Prostate gland (tissue), 2 donors: ENCODE data around the gene BCAS3.

Source experiments
- POLR2A ChIP-seq: fragments of 450-650 bp; IDR thresholded peaks from one replicate; pipeline ENCODE4 v1.6.1; 2016; ENCODE audit warnings: antibody characterized with exemption, mild to moderate bottlenecking
- POLR2AphosphoS5 ChIP-seq: sonication (generic); formaldehyde crosslinking; IDR thresholded peaks from one replicate; pipeline ENCODE4 v1.6.1; 2017; ENCODE audit warnings: antibody characterized with exemption
- TF ChIP-seq, protein P1 (sequence below), 4 experiments: fragments of 200-600 bp in 2 of 4; fragments of 450-650 bp in 2 of 4; sonication (generic) in 2 of 4; IDR thresholded peaks; 1 replicate in 3 of 4; 2 replicates in 1 of 4; pipeline ENCODE4 v1.5.1; 2016 to 2019; ENCODE audit warnings: antibody characterized with exemption in 4 of 4, mild to moderate bottlenecking in 2 of 4, moderate library complexity in 2 of 4

DNA sequence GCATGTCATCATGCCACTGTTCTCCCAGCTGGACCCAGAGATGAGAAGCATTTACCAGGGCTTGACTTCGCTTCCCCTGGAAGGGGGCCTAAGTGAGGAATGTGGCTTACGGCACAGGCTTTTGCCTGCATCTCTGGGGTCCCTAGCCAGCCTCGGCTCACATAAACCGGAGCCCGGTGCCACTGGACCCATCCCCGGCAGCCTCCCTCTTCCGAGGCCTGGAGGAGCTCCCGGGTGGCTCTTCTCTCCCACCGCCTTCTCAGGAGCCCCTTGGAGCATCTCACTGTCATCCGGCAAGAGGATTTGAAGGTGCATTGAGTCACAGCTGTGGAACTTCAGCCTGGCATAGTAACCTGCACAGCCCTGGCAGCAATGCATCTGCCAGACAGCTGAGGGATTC is 692.1 kb downstream of the BCAS3 start:
- TF ChIP-seq POLR2AphosphoS5 = no peak
- TF ChIP-seq, protein P1, sequence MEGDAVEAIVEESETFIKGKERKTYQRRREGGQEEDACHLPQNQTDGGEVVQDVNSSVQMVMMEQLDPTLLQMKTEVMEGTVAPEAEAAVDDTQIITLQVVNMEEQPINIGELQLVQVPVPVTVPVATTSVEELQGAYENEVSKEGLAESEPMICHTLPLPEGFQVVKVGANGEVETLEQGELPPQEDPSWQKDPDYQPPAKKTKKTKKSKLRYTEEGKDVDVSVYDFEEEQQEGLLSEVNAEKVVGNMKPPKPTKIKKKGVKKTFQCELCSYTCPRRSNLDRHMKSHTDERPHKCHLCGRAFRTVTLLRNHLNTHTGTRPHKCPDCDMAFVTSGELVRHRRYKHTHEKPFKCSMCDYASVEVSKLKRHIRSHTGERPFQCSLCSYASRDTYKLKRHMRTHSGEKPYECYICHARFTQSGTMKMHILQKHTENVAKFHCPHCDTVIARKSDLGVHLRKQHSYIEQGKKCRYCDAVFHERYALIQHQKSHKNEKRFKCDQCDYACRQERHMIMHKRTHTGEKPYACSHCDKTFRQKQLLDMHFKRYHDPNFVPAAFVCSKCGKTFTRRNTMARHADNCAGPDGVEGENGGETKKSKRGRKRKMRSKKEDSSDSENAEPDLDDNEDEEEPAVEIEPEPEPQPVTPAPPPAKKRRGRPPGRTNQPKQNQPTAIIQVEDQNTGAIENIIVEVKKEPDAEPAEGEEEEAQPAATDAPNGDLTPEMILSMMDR (IDR thresholded peaks at IDR 0.05) = no peak
- TF ChIP-seq POLR2A = no peak
